Activated T-helper 9 cell treated with anti-CD3 and anti-CD28 coated beads, Interleukin-2, amount 50 U/mL, for 16 hours (primary cell): ENCODE measurements around the gene RGS10.

Source experiments
- DNase-seq: peaks from one replicate; pipeline ENCODE4 v3.0.0-alpha.2; 2020; ENCODE audit warnings: low read depth

The RGS10 gene

GRCh38 chr10:119497243-119497642 is 45.3 kb downstream of the RGS10 start:
- no peak for DNase-seq

GRCh38 chr10:119496273-119496672 is 46.2 kb downstream of the RGS10 start:
- DNase-seq, result no peak

- DNase-seq, result no peak
Measured at GRCh38 chr10:119495545-119495944, 47.0 kb downstream of the RGS10 start.

GRCh38 chr10:119495021-119495505 is 47.5 kb downstream of the RGS10 start:
- no peak for DNase-seq

GRCh38 chr10:119494236-119495020 is 48.1 kb downstream of the RGS10 start:
- no peak for DNase-seq

- DNase-seq, result no peak
Measured at GRCh38 chr10:119493155-119493554, 49.4 kb downstream of the RGS10 start.

GRCh38 chr10:119491966-119492757 is 50.4 kb downstream of the RGS10 start:
- DNase-seq, result no peak

- DNase-seq, result no peak
Measured at GRCh38 chr10:119489991-119490326, 52.6 kb downstream of the RGS10 start.

- no peak for DNase-seq
Measured at GRCh38 chr10:119488675-119489074, 53.8 kb downstream of the RGS10 start.

GRCh38 chr10:119483839-119484238 is 58.7 kb downstream of the RGS10 start:
- DNase-seq, result no peak

- DNase-seq, result no peak
Measured at GRCh38 chr10:119483001-119483400, 59.5 kb downstream of the RGS10 start.

- no peak for DNase-seq
Measured at GRCh38 chr10:119481781-119482426, 60.6 kb downstream of the RGS10 start.

GRCh38 chr10:119480667-119481066 is 61.9 kb downstream of the RGS10 start:
- DNase-seq, result no peak

- DNase-seq, result no peak
Measured at GRCh38 chr10:119479532-119479931, 63.0 kb downstream of the RGS10 start.

- DNase-seq, result no peak
Measured at GRCh38 chr10:119478811-119479341, 63.6 kb downstream of the RGS10 start.

GRCh38 chr10:119478111-119478802 is 64.3 kb downstream of the RGS10 start:
- no peak for DNase-seq

GRCh38 chr10:119477444-119477843 is 65.1 kb downstream of the RGS10 start:
- DNase-seq, result no peak

- DNase-seq, result no peak
Measured at GRCh38 chr10:119474606-119475005, 67.9 kb downstream of the RGS10 start.

- no peak for DNase-seq
Measured at GRCh38 chr10:119473771-119474170, 68.7 kb downstream of the RGS10 start.

GRCh38 chr10:119470920-119471702 is 71.4 kb downstream of the RGS10 start:
- no peak for DNase-seq

- no peak for DNase-seq
Measured at GRCh38 chr10:119469846-119470245, 72.7 kb downstream of the RGS10 start.
